ENCODE results near the gene C1orf174. TPM values are rescaled to one million over a fixed set of nuclear protein-coding genes. Genes with fewer than 3 reads are reported as not detected.

C1orf174 gene
- total and polyA plus RNA-seq, 2 of the 13 experiments (the other 11 are each of a cell fraction or from before 2014, with no cell fraction given) = 21.6 to 31.4 TPM

DNA sequence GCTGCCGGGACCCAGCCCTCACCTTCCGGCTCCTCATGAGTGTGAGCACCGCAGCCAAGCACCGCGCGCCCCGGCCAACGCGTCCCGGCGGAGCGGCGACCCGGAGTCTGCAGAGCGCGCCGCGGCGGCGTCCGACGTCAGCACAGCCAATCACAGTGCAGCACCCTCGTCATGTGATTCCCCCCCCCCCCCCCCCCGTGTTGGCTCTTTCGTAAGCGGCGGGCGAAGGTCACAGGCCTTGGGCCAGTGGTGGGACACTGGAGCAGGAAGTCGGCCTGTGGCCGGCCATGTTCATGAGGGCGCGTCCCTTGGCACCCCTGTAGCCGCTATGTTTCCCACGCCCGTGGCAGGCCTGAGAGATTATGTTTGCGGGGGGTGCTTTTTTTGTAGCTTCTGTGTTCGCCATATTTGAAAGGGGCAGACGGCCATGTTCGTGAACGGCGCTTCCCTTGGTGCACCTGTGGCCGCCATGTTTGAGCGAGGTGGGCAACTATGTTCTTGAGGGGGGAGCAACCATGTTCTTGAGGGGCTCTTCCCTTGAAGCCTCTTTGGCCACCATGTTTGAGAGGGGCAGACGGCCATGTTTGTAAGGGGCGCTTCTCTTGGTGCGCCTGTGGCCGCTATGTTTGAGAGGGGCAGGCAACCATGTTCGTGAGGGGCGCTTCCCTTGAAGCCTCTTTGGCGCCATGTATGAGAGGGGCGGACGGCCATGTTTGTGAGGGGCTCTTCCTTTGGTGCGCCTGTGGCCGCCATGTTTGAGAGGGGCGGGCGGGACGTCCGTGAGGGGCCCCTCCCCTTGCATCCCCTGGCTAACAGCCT, at the start of gene C1orf174 (continued):
- TF ChIP-seq EP300 (IDR thresholded peaks at IDR 0.05; ENCODE audit: low read depth in 2 of 2, low read length in 2 of 2) (peak; percentile 12 to 27; a peak in 1 of 4 replicates), EP300 (CRISPR knock-in tag; IDR thresholded peaks at IDR 0.05; ENCODE audit: borderline replicate concordance) (no peak), ZNF256 (CRISPR knock-in tag; conservative IDR thresholded peaks at IDR 0.05) (no peak), DPF2 (CRISPR knock-in tag; IDR thresholded peaks at IDR 0.05; ENCODE audit: borderline replicate concordance, low read depth) (no peak), SOX6 (IDR thresholded peaks at IDR 0.05) (no peak), SOX6 (CRISPR knock-in tag; IDR thresholded peaks at IDR 0.05) (no peak; the same call in 1 of the 2 replicates), KAT2B (IDR thresholded peaks at IDR 0.05; ENCODE audit: borderline replicate concordance, low read depth, low read length) (no peak), KLF16 (CRISPR knock-in tag; IDR thresholded peaks at IDR 0.05) (peak in 1 of 2 experiments; percentile 31; a peak in 1 of 4 replicates), MAFK (conservative IDR thresholded peaks at IDR 0.05 in 1 of 2, IDR thresholded peaks at IDR 0.05 in 1 of 2; ENCODE audit: low read length in 2 of 2) (no peak), RBFOX2 (IDR thresholded peaks at IDR 0.05; ENCODE audit: low read depth, low read length) (peak; percentile 88), KDM2A (CRISPR knock-in tag; IDR thresholded peaks at IDR 0.05; ENCODE audit: borderline replicate concordance, low read depth) (no peak), TEAD3 (CRISPR knock-in tag; optimal IDR thresholded peaks at IDR 0.05; ENCODE audit: borderline replicate concordance) (no peak), ZNF17 (CRISPR knock-in tag; IDR thresholded peaks at IDR 0.05) (no peak), ZNF343 (CRISPR knock-in tag; IDR thresholded peaks at IDR 0.05) (no peak; the same call in 1 of the 2 replicates), ERF (CRISPR knock-in tag; IDR thresholded peaks at IDR 0.05) (peak; percentile 43; the same call in 1 of the 2 replicates), ZBTB8A (CRISPR knock-in tag; IDR thresholded peaks at IDR 0.05; ENCODE audit: borderline replicate concordance, low read depth) (no peak), SIX1 (CRISPR knock-in tag; IDR thresholded peaks at IDR 0.05; ENCODE audit: borderline replicate concordance) (no peak), MBD4 (IDR thresholded peaks at IDR 0.05; ENCODE audit: borderline replicate concordance, low read length) (no peak), RBM39 (IDR thresholded peaks at IDR 0.05; ENCODE audit: low read depth, low read length, poor library complexity, severe bottlenecking) (peak; percentile 47), SIN3B (IDR thresholded peaks at IDR 0.05; ENCODE audit: low read length) (no peak), ZNF569 (CRISPR knock-in tag; IDR thresholded peaks at IDR 0.05; ENCODE audit: borderline replicate concordance) (no peak), CHCHD3 (CRISPR knock-in tag; IDR thresholded peaks at IDR 0.05) (no peak; the same call in 1 of the 2 replicates), ZNF34 (CRISPR knock-in tag; IDR thresholded peaks at IDR 0.05; ENCODE audit: borderline replicate concordance) (peak; percentile 73; the same call in 1 of the 2 replicates), ZNF558 (CRISPR knock-in tag; IDR thresholded peaks at IDR 0.05; ENCODE audit: borderline replicate concordance) (0 out of 2 replicates have a peak, but pooled peaks have one; percentile 34), MEF2D (CRISPR knock-in tag; IDR thresholded peaks at IDR 0.05) (peak; percentile 28; the same call in 1 of the 2 replicates), HNF4A (CRISPR knock-in tag; IDR thresholded peaks at IDR 0.05) (peak; percentile 49; the same call in 1 of the 2 replicates), PPARG (CRISPR knock-in tag; conservative IDR thresholded peaks at IDR 0.05) (no peak), NFATC3 (CRISPR knock-in tag; IDR thresholded peaks at IDR 0.05) (no peak)
- TF ChIP-seq, protein P1, sequence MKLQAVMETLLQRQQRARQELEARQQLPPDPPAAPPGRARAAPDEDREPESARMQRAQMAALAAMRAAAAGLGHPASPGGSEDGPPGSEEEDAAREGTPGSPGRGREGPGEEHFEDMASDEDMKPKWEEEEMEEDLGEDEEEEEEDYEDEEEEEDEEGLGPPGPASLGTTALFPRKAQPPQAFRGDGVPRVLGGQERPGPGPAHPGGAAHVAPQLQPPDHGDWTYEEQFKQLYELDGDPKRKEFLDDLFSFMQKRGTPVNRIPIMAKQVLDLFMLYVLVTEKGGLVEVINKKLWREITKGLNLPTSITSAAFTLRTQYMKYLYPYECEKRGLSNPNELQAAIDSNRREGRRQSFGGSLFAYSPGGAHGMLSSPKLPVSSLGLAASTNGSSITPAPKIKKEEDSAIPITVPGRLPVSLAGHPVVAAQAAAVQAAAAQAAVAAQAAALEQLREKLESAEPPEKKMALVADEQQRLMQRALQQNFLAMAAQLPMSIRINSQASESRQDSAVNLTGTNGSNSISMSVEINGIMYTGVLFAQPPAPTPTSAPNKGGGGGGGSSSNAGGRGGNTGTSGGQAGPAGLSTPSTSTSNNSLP (IDR thresholded peaks at IDR 0.05; ENCODE audit: low read depth, low read length) = no peak
- TF ChIP-seq, protein P2, sequence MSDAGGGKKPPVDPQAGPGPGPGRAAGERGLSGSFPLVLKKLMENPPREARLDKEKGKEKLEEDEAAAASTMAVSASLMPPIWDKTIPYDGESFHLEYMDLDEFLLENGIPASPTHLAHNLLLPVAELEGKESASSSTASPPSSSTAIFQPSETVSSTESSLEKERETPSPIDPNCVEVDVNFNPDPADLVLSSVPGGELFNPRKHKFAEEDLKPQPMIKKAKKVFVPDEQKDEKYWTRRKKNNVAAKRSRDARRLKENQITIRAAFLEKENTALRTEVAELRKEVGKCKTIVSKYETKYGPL (CRISPR knock-in tag; IDR thresholded peaks at IDR 0.05) = peak; percentile 39; the same call in 1 of the 2 replicates
